NT2/D1 (cell line): ENCODE results near the gene SLC2A13.
"Not testable (repeated sequence)": the region's sequence is repeated elsewhere in the genome, so short reads cannot be mapped to it uniquely, and the experiment has no call there.

Experiments used
- DNase-seq: peaks from one replicate; pipeline ENCODE4 v3.0.0-alpha.2; 2011; ENCODE audit warnings: low read depth, low spot score
- H3K27me3 ChIP-seq: 2 replicates; pipeline ENCODE4 v1.6.0; 2011; ENCODE audit warnings: mild to moderate bottlenecking; ENCODE audit not compliant: insufficient read length, insufficient read depth
- H3K36me3 ChIP-seq: 2 replicates; pipeline ENCODE4 v1.6.1; 2011; ENCODE audit warnings: mild to moderate bottlenecking, low read length, mixed read lengths; ENCODE audit not compliant: insufficient read depth, insufficient read length
- H3K4me1 ChIP-seq: 2 replicates; pipeline ENCODE4 v1.5.1; 2011; ENCODE audit not compliant: insufficient read depth, insufficient read length
- H3K4me3 ChIP-seq: 2 replicates; pipeline ENCODE4 v1.5.1; 2011; ENCODE audit warnings: low read depth; ENCODE audit not compliant: insufficient read length
- H3K9ac ChIP-seq: 2 replicates; pipeline ENCODE4 v1.6.0; 2011; ENCODE audit warnings: low read depth; ENCODE audit not compliant: insufficient read length
- H3K9me3 ChIP-seq: 2 replicates; pipeline ENCODE4 v1.5.1; 2011; ENCODE audit warnings: mild to moderate bottlenecking, low read length; ENCODE audit not compliant: insufficient read depth
- SUZ12 ChIP-seq: IDR thresholded peaks from 2 replicates; pipeline ENCODE4 v1.6.1; 2011; ENCODE audit not compliant: insufficient read length, insufficient read depth; ENCODE audit errors: extremely low read depth
- YY1 ChIP-seq: IDR thresholded peaks from 2 replicates; pipeline ENCODE4 v1.6.1; 2011; ENCODE audit not compliant: insufficient read length, insufficient read depth
- ZNF274 ChIP-seq: IDR thresholded peaks from 2 replicates; pipeline ENCODE4 v1.6.1; 2011; ENCODE audit warnings: mild to moderate bottlenecking, low read depth, low read length

Gene SLC2A13

GRCh38 chr12:39868328-39868725 lies 237.6 kb downstream of the SLC2A13 start:
- DNase-seq = no peak
- Histone ChIP-seq H3K36me3 (no peaks in the 10 kb centered on the region), H3K9ac (no peak overlapping the region), H3K4me1 (no peaks in the 10 kb centered on the region), H3K4me3 (no peak overlapping the region), H3K9me3 (no peaks in the 10 kb centered on the region), H3K27me3 (no peaks in the 10 kb centered on the region)
- TF ChIP-seq YY1 (no peak), ZNF274 (no peak), SUZ12 (no peak)

DNA sequence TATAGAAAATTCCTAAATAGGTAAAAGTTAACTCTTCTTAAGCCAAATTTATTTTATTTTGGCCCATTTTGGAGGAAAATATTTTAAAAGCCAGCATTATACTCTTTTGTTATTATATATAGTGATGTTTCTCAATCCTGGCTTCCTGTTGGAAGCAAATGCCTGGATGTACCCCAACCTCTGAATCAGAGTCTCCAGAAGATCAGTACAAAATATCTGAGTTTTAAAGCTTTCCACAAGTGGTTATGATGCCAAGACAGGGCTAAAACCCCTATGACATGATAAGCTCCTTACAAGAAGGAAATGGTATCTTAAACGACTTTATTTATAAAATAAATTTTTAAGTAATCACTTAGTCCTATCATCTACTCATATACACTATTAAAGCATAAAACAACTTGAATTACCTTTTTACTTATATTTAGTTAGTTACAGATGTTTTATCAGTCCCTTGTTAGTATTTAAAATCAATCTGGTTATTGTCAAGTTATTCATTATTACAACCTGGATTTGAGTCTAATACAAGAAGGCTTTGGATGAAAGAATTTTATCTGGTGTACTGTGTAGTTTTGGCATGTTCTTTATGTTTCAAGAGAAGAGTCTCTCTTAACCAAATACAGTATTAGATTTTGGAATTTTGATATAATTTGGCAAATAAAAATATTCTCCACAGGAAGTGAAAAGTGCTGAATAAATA lies 238.1 kb downstream of the SLC2A13 start:
- no peaks in the 10 kb centered on the region for H3K4me1 ChIP-seq
- no peak overlapping the region for H3K9ac ChIP-seq
- TF ChIP-seq ZNF274 = no peak
- TF ChIP-seq YY1 = no peak
- TF ChIP-seq SUZ12 = no peak
- H3K4me3 ChIP-seq = no peak overlapping the region
- no peak for DNase-seq
- no peaks in the 10 kb centered on the region for H3K9me3 ChIP-seq
- no peaks in the 10 kb centered on the region for H3K36me3 ChIP-seq
- no peaks in the 10 kb centered on the region for H3K27me3 ChIP-seq

- H3K36me3 ChIP-seq = no peaks in the 10 kb centered on the region
- no peaks in the 10 kb centered on the region for H3K4me1 ChIP-seq
- no peaks in the 10 kb centered on the region for H3K9me3 ChIP-seq
- DNase-seq = no peak
- H3K4me3 ChIP-seq = no peak overlapping the region
- TF ChIP-seq ZNF274 (no peak), SUZ12 (no peak)
- no peaks in the 10 kb centered on the region for H3K27me3 ChIP-seq
- no peak overlapping the region for H3K9ac ChIP-seq
Measured at GRCh38 chr12:39866135-39866534, 239.7 kb downstream of the SLC2A13 start.

GRCh38 chr12:39860695-39861094 lies 245.2 kb downstream of the SLC2A13 start:
- no peak for TF ChIP-seq YY1
- no peak for TF ChIP-seq SUZ12
- no peak for TF ChIP-seq ZNF274

GRCh38 chr12:39853003-39853402 lies 252.9 kb downstream of the SLC2A13 start:
- 0 out of 2 replicates have a peak, but pooled peaks cover 4% of the 10 kb centered on the region for H3K9me3 ChIP-seq
- no peaks in the 10 kb centered on the region for H3K36me3 ChIP-seq
- H3K27me3 ChIP-seq = no peaks in the 10 kb centered on the region
- DNase-seq = no peak
- H3K4me1 ChIP-seq = no peaks in the 10 kb centered on the region
- TF ChIP-seq SUZ12 (no peak), ZNF274 (no peak), YY1 (no peak)
- H3K9ac ChIP-seq = no peak overlapping the region
- no peak overlapping the region for H3K4me3 ChIP-seq

More at GRCh38 chr12:39860695-39861094, 245.2 kb downstream of the SLC2A13 start:
- Histone ChIP-seq H3K4me1 (no peaks in the 10 kb centered on the region), H3K36me3 (no peaks in the 10 kb centered on the region), H3K9ac (no peak overlapping the region), H3K9me3 (no peaks in the 10 kb centered on the region), H3K4me3 (no peak overlapping the region), H3K27me3 (no peaks in the 10 kb centered on the region)
- no peak for DNase-seq

- no peak for TF ChIP-seq ZNF274
- TF ChIP-seq SUZ12 = no peak
- TF ChIP-seq YY1 = no peak
- H3K9ac ChIP-seq = no peak overlapping the region
- H3K9me3 ChIP-seq = 0 out of 2 replicates have a peak, but pooled peaks cover 4% of the 10 kb centered on the region
- no peaks in the 10 kb centered on the region for H3K27me3 ChIP-seq
- DNase-seq = no peak
- H3K4me3 ChIP-seq = no peak overlapping the region
- H3K36me3 ChIP-seq = no peaks in the 10 kb centered on the region
- H3K4me1 ChIP-seq = no peaks in the 10 kb centered on the region
Measured at GRCh38 chr12:39852346-39852745, 253.5 kb downstream of the SLC2A13 start.

DNA sequence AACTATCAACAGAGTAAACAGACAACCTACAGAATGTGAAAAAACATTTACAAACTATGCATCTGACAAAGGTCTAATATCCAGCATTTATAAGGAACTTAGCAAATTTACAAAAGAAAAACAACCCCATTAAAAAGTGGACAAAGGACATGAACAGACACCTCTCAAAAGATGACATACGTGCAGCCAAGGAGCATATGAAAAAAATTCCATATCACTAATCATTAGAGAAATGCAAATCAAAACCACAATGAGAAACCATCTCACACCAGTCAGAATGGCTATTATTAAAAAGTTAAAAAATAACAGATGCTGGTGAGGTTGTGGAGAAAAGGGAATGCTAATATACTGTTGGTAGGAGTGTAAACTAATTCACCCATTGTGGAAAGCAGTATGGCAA lies 257.7 kb downstream of the SLC2A13 start:
- not testable (repeated sequence) for H3K27me3 ChIP-seq, H3K36me3 ChIP-seq, DNase-seq, H3K4me3 ChIP-seq, H3K9me3 ChIP-seq, H3K4me1 ChIP-seq, H3K9ac ChIP-seq

- no peak for DNase-seq
- no peak for TF ChIP-seq ZNF274
- no peak for TF ChIP-seq SUZ12
- TF ChIP-seq YY1 = no peak
- Histone ChIP-seq H3K9me3 (no peaks in the 10 kb centered on the region), H3K27me3 (no peaks in the 10 kb centered on the region), H3K9ac (no peak overlapping the region), H3K4me1 (no peaks in the 10 kb centered on the region), H3K36me3 (no peaks in the 10 kb centered on the region), H3K4me3 (no peak overlapping the region)
Measured at GRCh38 chr12:39846971-39847650, 258.8 kb downstream of the SLC2A13 start.
